ENCODE measurements around the gene HAPLN3. TPM values are rescaled to one million over a fixed set of nuclear protein-coding genes. Genes with fewer than 3 reads are reported as not detected.

HAPLN3 gene
- polyA plus RNA-seq, 1 of the 3 experiments (the other 2 are of a cell fraction), result 9.7 TPM

- Histone ChIP-seq H3K4me1 (ENCODE audit: control insufficient read depth in 1 of 2, insufficient read depth in 2 of 2, low read depth in 1 of 2, low read length in 1 of 2) (peaks cover 7 to 9% of the 10 kb centered on the region in 2 experiments; a peak in 2 of 4 replicates), H3K79me2 (ENCODE audit: insufficient read depth) (peaks cover 19% of the 10 kb centered on the region; the same call in 1 of the 2 replicates), H3K9me2 (no peaks in the 10 kb centered on the region), H3K27ac (ENCODE audit: low read depth in 2 of 2, low read length in 1 of 2) (no peak overlapping the region), H3K9me3 (no peaks in the 10 kb centered on the region), H2AFZ (ENCODE audit: low read depth) (no peak overlapping the region), H4K20me1 (ENCODE audit: insufficient read depth) (no peaks in the 10 kb centered on the region), H3K36me3 (replicated peaks in 1 of 2; ENCODE audit: control insufficient read depth in 1 of 2, insufficient read depth in 2 of 2, low read length in 1 of 2) (peaks cover 3 to 23% of the 10 kb centered on the region in 2 experiments), H3F3A (replicated peaks; ENCODE audit: insufficient read depth) (no peaks in the 10 kb centered on the region), H3K4me3 (ENCODE audit: low read depth in 2 of 2, low read length in 1 of 2) (no peak overlapping the region), H3K4me2 (no peak overlapping the region), H3K9ac (no peak overlapping the region), H3K27me3 (ENCODE audit: insufficient read depth) (no peaks in the 10 kb centered on the region)
- POLR2A ChIA-PET, result no interaction called here
- no peak for DNase-seq
- CTCF ChIA-PET, result interaction anchor here (0.9 to 2.9 kb wide), 8 partner anchors 11 to 270 kb away, joined by 3 to 15 read pairs (median 4); no protein-coding TSS in a partner anchor
- TF ChIP-seq POLR2AphosphoS5 (IDR thresholded peaks at IDR 0.05; ENCODE audit: low read depth, low read length) (no peak), NRF1 (IDR thresholded peaks at IDR 0.05; ENCODE audit: low read depth, low read length) (no peak), EP300 (IDR thresholded peaks at IDR 0.05; ENCODE audit: borderline replicate concordance in 1 of 2, low read depth in 1 of 2, low read length in 1 of 2) (no peak), RCOR1 (IDR thresholded peaks at IDR 0.05; ENCODE audit: low read length) (no peak), YY1 (IDR thresholded peaks at IDR 0.05; ENCODE audit: low read depth) (no peak), CHD2 (IDR thresholded peaks at IDR 0.05; ENCODE audit: low read length, partially characterized antibody) (no peak), FOXM1 (IDR thresholded peaks at IDR 0.05; ENCODE audit: low read depth) (no peak), RXRA (IDR thresholded peaks at IDR 0.05; ENCODE audit: borderline replicate concordance, low read depth) (no peak), TEAD4 (IDR thresholded peaks at IDR 0.05; ENCODE audit: borderline replicate concordance, insufficient read depth) (no peak), EZH2phosphoT487 (IDR thresholded peaks at IDR 0.05; ENCODE audit: borderline replicate concordance, low read depth) (no peak), TCF12 (IDR thresholded peaks at IDR 0.05) (no peak), NFIC (IDR thresholded peaks at IDR 0.05; ENCODE audit: borderline replicate concordance) (no peak), PBX3 (IDR thresholded peaks at IDR 0.05) (no peak)
- 93% methylated on average over 10 of the region's 12 CpGs for WGBS (ENCODE audit: low lambda C conversion rate)
These were observed 12.8 kb upstream of the HAPLN3 start for GRCh38 chr15:88908123-88908522.

GRCh38 chr15:88907111-88907510 is 11.8 kb upstream of the HAPLN3 start:
- H2AFZ ChIP-seq (ENCODE audit: low read depth), result no peak overlapping the region
- no peak overlapping the region for H3K9ac ChIP-seq
- no peaks in the 10 kb centered on the region for H3K9me3 ChIP-seq
- no peak overlapping the region for H3K4me2 ChIP-seq
- H4K20me1 ChIP-seq (ENCODE audit: insufficient read depth), result no peaks in the 10 kb centered on the region
- H3K4me3 ChIP-seq (ENCODE audit: low read depth in 2 of 2, low read length in 1 of 2), result no peak overlapping the region
- ChIA-PET CTCF (interaction anchor here (1.6 to 2.9 kb wide), 2 partner anchors 110 to 271 kb away, joined by 3 to 15 read pairs; no protein-coding TSS in a partner anchor), POLR2A (no interaction called here)
- whole genome bisulfite sequencing (ENCODE audit: low lambda C conversion rate), result 94% methylated on average over 14 of the region's 14 CpGs
- DNase-seq, result no peak
- no peaks in the 10 kb centered on the region for H3F3A ChIP-seq (replicated peaks; ENCODE audit: insufficient read depth)
- H3K27ac ChIP-seq (ENCODE audit: low read depth in 2 of 2, low read length in 1 of 2), result no peak overlapping the region
- no peaks in the 10 kb centered on the region for H3K27me3 ChIP-seq (ENCODE audit: insufficient read depth)
- H3K4me1 ChIP-seq (ENCODE audit: control insufficient read depth in 1 of 2, insufficient read depth in 2 of 2, low read depth in 1 of 2, low read length in 1 of 2), result peaks cover 5 to 7% of the 10 kb centered on the region in 2 experiments; a peak in 2 of 4 replicates
- no peak for TF ChIP-seq TAF1 (IDR thresholded peaks at IDR 0.05; ENCODE audit: borderline replicate concordance, low read depth, low read length)
- TF ChIP-seq USF1 (IDR thresholded peaks at IDR 0.05; ENCODE audit: borderline replicate concordance, low read depth), result no peak
- TF ChIP-seq SIN3A (IDR thresholded peaks at IDR 0.05; ENCODE audit: borderline replicate concordance, low read depth, low read length), result no peak
- no peak for TF ChIP-seq CTCF (IDR thresholded peaks at IDR 0.05)
- no peak for TF ChIP-seq FOXJ3 (CRISPR knock-in tag; IDR thresholded peaks at IDR 0.05)
- no peak for TF ChIP-seq TEAD4 (IDR thresholded peaks at IDR 0.05; ENCODE audit: borderline replicate concordance, insufficient read depth)
- no peak for TF ChIP-seq NFIC (IDR thresholded peaks at IDR 0.05; ENCODE audit: borderline replicate concordance)
- no peak for TF ChIP-seq GABPA (IDR thresholded peaks at IDR 0.05; ENCODE audit: low read depth)
- no peak for TF ChIP-seq YY1 (IDR thresholded peaks at IDR 0.05; ENCODE audit: low read depth)
- TF ChIP-seq SMC3 (IDR thresholded peaks at IDR 0.05; ENCODE audit: low read depth, low read length), result no peak
- TF ChIP-seq FOXM1 (IDR thresholded peaks at IDR 0.05; ENCODE audit: low read depth), result no peak
- no peak for TF ChIP-seq GATA2 (CRISPR knock-in tag; IDR thresholded peaks at IDR 0.05)
- no peak for TF ChIP-seq USF2 (IDR thresholded peaks at IDR 0.05; ENCODE audit: borderline replicate concordance, low read depth, low read length)
- no peaks in the 10 kb centered on the region for H3K9me2 ChIP-seq
- H3K36me3 ChIP-seq (replicated peaks in 1 of 2; ENCODE audit: control insufficient read depth in 1 of 2, insufficient read depth in 2 of 2, low read length in 1 of 2), result peaks cover 3 to 30% of the 10 kb centered on the region in 2 experiments
- peaks cover 10% of the 10 kb centered on the region; the same call in 1 of the 2 replicates for H3K79me2 ChIP-seq (ENCODE audit: insufficient read depth)

All from SK-N-SH (cell line).